ENCODE results near the gene HTATIP2.
"Not testable (repeated sequence)": the region's sequence is repeated elsewhere in the genome, so short reads cannot be mapped to it uniquely, and the experiment has no call there.

Gene HTATIP2

DNA sequence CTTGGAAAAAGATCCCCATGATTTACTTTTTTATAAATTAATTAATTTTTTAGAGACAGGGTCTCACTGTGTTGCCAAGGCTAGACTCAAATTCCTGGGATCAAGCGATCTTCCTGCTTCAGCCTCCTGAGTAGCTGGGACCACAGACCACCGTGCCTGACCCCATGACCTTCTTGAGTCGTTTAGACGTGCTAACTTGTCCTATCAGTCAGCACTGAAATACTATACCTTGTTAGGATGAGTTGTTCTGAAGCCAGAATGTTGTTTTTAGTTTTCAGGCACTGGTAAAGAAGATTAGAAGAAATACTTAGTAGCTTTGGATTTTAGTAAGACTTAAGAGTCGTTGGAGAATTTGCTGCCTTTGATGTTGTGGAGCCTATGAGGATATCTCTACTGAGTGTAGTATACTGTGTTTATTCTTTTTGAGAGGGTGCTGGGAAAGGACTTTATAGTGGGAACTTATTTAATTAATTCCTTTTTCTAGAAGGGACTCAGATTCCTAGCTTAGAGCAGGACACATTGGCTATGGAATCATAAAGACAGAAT is 8.6 kb downstream of the HTATIP2 start:
- DNase-seq (ENCODE audit: low read depth in 2 of 2): no peak

DNA sequence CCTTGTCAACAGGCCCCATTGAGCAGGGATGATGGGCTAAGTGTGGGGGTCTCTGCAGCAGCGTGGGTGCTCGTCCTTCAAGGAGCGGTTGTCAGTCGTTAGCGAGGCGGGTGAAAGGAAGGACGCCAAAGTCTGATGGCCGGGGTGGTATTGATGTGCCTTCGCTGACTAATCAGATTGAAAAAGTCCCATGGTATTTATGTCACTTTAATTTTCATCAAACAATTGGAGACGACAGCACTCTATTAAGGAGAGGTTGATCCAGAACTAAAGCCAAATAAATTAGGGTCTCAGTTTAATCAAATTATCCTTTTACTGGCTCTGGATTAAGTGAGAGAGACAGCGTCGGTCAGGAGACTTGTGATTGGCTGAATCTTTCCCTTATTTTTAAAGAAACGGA is 9.6 kb downstream of the HTATIP2 start:
- DNase-seq (ENCODE audit: low read depth in 2 of 2): no peak

DNA sequence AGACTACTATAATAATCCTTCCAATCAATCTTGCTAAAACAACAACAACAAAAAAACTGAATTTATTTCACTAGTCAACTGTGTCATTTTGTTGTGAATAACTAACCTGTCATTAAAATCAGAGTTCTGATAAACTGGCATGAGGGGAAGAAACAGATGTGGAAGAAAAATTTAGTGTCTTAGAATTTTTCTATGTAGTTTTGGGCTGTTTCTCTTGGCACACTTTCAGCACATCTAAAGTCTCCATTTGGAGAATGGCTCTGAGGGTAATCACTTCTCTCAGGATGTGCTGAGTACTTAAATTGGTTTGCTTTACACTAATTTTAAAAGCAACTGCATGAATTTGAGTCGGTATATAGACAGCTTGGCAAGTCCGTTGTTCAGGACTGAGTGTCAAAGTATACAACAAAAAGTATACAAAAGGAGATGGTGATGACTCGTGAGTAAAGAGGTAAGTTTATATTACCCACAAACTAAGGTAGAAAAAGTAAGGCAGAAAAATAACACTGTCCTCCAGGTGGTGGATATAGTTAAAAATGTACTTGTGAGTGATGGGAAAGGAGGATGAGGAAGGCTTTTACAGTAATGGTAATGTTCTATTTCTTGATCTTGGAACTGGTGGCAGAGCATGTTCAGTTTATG is 10.2 kb downstream of the HTATIP2 start:
- DNase-seq (ENCODE audit: low read depth in 2 of 2): no peak

DNA sequence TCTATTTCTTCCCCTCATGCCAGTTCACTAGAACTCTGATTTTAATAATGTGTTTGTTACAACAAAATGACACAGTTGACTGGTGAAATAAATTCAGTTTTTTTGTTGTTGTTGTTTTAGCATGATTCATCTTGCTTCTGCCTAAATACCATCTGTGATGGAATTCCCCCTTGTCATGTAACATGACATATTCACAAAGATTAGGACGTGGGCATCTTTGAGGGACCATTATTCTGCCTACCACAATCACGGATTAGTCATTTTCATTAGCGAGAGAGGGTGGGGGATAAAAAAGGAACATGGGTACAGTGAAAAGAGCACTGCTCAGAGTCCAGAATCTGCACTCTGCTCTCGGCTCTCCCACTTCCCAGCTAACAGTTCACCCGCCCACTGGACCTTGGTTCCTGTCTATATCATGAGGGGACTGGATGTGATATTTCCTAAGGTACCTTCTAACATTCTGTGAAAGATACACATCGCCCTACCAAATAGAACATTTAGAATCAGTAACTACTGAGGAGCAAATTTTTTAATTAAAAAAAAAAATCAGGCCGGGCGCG is 11.3 kb downstream of the HTATIP2 start:
- no peak for DNase-seq (ENCODE audit: low read depth in 2 of 2)

DNA sequence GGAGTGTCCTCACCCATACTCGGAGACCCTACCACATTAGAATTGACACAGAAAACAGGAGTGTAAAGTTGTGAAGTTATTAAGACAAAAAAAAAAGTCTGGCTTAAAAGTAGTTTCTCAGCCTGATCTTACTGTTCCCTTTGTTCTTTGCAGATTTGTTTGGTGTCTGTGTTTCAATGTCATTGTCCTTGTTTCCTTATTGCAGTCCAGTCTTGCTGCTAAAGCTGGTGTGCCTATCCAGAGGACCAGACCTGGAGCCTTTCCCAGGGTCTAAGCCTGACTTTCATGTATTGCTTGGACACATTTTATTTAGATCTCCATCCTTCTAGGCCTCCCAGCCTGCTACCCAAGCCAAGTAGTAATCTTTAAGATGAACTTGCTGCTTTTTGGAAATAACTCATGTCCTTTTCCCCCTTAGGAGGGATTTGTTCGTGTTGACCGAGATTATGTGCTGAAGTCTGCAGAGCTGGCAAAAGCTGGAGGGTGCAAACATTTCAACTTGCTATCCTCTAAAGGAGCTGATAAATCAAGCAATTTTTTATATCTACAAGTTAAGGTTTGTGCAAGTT is 12.7 kb downstream of the HTATIP2 start:
- DNase-seq (ENCODE audit: low read depth in 2 of 2): no peak

DNA sequence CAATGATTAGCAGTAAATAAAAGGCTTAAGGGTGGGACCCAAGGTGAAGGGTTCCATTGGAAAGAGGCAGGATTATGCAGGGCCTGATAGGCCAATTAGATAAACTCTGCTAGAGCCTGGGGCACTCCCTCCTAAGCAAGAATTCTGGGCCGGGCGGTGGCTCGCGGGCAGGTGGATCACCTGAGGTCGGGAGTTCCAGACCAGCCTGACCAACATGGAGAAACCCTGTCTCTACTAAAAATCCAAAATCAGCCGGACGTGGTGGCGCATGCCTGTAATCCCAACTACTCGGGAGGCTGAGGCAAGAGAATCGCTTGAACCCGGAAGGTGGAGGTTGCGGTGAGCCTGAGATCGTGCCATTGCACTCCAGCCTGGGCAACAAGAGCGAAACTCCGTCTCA is 22.5 kb downstream of the HTATIP2 start:
- DNase-seq (ENCODE audit: low read depth in 2 of 2): not testable (repeated sequence)

DNA sequence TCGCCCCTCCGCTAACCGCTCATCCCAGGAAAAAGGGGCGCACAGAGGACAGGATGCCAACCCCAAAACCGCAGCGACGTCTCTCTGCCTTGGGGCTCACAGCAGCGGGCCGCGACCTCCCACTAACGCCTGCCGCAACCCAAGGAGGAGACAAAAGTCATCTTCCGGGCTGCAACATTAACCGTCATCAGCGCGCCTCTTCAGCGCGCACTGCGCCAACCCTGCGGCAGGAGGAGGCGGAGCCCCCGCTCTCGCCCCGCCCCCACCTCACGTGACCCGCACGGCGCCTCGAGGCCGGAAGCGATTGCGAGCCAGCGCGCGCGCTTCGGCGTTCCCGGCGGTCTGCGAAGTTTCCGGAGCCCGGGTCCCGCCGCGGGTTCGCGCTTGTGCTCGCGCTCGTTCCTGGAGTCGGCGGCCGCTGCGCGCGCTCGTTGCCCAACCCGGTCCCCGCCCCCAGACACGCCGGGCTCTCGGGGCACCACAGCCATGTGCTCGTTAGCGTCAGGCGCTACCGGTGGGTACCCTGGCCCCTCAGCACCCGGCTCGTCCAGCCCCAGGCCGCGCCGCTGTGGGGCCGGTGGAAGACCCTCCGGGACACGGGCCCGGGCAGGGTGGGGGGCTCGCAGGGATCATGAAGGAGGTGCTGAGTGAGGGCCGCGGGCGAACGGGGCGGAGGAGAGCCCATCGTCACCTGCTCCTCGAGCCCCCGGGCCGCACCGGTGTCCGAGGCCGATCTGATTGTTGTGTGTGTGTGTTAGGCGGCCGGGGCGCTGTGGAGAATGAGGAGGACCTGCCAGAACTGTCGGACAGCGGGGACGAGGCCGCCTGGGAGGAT is 24.0 kb downstream of the HTATIP2 start, which contains the start of gene PRMT3:
Gene PRMT3, plus strand, starts transcription at position 456 of the 835 bp plus-strand sequence. Its CDS starts 31 bp downstream, at position 487.
- peak; percentile 96 for DNase-seq (ENCODE audit: low read depth in 2 of 2)

DNA sequence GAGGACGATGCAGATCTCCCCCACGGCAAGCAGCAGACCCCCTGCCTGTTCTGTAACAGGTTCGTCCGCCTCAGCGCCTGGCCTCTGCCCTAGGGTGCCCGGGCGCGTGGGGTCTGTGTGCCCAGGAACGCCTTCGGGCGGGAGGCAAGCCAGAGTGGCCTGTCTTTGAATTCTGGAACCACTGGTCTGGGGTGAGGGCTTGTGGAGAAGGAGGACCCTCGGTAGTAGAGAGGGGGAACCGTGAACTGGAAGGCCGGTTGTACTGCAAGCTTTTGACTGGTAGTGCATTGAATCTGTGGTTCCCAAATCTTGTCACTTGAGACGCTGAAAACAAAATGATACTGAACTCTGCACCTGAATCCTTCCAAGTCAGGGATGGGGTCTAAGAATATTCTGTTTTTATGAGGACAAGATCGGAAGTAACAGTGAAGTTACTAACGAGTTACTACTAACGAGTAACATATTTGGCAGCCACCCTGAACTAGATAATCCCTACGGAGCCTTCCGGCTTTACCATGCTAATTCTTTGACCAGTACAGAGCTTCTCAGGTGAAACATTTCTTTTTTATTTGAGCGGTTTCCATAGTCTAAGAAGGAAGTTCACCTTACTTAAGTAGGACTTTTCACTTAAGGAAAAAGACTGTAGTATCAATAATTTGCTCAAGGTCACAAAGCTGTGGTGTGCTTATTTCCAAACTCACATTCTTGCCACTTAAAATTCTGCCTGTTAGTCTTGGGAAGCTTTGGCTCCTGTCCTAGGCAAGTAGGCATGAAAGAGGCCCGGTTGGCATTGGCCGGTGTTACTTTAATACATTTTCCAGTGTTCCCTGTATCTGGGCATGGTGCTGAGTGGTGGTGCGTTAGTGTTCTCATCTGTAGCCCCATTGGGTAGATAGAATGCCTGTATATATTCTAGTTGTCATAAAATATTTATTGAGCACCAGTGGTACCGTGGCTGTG is 24.9 kb downstream of the HTATIP2 start:
- DNase-seq (ENCODE audit: low read depth in 2 of 2): no peak

DNA sequence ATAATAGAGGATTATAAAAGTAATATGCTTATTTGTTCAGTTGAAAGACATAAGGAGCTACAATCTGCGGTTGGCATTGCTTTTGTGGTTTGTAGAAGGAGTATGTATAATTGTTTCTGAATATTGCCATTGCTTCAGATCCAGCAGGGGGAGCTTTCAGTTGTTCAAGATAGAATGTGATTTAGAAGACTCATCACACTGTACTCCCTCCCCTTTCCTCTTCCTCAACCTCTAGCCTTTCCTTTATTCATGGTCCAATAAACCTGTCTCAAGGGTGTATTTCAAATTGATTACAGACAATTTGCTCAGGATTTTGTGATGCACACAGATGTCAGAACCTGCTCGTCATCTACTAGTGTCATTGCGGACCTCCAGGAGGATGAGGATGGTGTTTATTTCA is 33.8 kb downstream of the HTATIP2 start:
- DNase-seq (ENCODE audit: low read depth in 2 of 2): no peak

DNA sequence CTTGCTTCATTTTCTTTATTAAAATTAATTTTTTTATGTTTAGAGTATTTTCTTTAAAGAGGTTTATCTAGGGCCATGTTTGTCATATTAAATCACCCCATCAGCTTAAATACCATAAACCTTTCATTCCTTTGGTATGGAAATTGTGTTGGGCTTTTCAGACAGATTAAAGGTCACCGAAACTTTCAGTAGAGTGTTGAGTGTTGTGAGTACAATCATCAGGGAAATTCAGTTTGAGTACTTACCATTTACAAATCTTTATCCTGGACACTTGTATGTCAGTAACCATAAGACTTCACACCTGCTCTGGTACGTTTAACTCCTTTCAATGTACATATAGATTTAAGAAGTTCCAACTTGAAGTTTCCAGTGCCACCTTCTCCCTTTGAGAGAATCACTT is 36.0 kb downstream of the HTATIP2 start:
- no peak for DNase-seq (ENCODE audit: low read depth in 2 of 2)

DNA sequence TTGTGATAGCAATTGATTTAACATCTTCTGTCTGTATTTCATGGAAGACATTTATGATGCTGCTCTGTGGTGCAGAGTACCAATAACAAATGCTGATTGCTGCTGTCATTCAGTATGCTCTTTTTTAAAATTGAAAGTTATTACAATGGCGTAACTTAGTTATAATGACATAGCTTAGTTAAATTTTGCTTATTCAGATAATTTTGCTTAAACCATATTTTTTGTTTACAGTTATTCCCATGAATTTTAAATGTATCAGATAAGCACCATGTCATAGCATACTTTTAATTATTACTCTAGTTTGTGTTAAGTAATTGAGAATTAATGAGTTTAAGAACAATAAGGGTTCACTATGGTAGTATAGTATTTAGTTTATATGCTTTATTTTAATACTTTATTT is 39.5 kb downstream of the HTATIP2 start:
- no peak for DNase-seq (ENCODE audit: low read depth in 2 of 2)

DNA sequence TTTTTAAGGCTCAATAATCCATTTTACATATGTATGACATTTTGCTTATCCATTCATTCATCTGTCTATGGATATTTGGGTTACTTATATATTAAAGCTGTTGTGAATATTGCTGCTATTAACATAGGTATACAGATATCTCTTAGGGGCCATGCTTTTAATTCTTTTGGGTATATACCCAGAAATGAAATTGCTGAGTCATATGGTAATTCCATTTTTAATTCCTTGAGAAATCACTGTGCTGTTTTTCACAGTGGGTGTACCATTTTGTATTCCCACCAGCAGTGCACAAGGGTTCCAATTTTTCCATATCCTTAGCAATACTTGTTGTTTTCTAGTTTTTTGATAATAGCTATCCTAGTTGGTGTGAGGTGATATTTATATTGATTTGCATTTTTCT is 43.0 kb downstream of the HTATIP2 start:
- no peak for DNase-seq (ENCODE audit: low read depth in 2 of 2)

DNA sequence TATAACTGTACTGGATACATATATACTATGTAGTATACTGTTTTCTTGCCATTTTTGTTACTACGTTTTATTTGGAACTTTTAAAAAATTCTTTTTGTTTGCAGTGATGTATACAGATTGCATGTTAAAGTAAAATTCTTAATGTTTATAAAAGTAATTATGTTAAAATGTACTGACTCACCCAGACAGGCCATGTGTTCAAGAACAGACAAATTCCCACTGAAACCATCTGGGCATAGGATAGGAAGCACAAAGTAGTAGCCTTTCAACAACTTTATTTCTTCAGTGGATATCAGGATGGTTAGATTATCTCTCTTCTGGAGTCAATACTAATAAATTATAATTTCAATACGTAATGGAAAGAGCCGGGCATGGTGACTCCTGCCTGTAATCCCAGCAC is 43.8 kb downstream of the HTATIP2 start:
- DNase-seq (ENCODE audit: low read depth in 2 of 2): no peak

DNA sequence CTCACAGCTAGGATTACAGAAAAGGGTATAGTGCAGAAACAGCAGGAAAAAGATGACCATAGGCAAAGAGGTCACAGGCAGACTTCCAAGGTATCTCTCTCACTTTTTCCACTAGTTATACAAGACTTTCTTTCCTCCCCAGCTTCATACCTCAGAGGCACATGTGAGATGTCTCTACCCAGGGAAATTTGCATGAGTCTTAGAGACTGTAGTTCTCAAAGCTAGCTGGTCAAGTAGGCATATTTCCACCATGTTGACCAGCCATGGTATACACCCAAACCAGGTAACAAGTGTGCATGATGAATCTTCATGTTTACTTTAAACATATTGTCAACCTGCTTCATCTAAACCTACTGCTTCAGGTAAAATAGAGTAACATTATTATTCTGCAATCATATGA is 51.9 kb downstream of the HTATIP2 start:
- DNase-seq (ENCODE audit: low read depth in 2 of 2): no peak

DNA sequence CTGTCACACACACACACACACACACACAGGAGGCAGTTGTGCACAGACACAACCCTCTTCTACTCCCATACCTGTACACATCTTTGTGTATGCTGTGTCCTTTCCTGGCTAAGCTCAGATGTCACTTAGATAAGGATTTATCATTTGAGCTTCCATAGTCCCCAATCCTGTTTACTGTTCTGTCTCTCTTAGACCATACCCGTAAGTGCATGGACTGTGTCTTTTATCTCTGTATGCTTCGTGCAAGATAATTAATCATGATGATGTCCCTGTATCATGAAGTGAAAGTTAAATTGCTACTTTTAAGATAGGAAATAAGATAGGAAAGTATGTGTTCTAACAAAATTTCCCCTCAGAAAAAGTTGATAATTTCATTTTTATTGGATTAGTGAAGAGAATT is 54.3 kb downstream of the HTATIP2 start:
- DNase-seq (ENCODE audit: low read depth in 2 of 2): no peak

DNA sequence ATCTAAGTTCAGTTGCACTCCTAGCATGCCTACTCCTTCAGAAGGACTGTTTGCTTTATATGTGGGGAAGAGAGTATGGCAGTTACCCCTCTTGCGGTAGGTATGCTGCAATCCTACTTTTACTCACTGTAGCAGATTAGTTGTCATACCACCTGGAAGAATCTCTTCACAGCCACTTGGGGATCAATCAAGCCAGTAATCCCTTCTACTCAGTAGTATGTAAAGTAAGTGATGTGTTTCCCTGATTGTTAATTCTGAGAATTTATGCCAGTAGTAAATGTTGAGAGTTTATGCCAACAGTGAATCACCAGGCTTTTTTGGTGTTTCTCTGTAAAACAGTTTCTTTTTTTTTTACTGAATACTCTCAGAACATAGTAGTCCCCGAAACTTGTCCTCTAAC is 58.4 kb downstream of the HTATIP2 start:
- no peak for DNase-seq (ENCODE audit: low read depth in 2 of 2)

DNA sequence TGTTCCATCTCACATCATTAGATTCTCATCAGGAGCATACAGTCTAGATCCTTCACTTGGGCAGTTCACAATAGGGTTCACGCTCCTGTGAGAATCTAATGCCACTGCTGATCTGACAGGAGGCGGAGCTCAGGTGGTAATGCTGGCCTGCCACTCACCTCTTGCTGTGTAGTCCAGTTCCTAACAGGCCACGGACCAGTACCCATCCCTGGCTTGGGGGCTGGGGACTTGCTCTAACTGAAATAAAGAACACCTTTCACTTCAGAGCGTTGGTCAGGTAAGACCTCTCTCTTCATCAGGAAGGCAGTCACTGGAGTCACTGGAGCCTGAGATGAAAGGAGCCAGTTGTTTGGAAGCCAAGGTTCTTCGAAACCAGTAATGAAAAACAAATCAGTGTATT is 65.7 kb downstream of the HTATIP2 start:
- DNase-seq (ENCODE audit: low read depth in 2 of 2): no peak
